ENCODE results near the gene KCNIP3.
"Not testable (repeated sequence)": the region's sequence is repeated elsewhere in the genome, so short reads cannot be mapped to it uniquely, and the experiment has no call there.

KCNIP3 gene

DNA sequence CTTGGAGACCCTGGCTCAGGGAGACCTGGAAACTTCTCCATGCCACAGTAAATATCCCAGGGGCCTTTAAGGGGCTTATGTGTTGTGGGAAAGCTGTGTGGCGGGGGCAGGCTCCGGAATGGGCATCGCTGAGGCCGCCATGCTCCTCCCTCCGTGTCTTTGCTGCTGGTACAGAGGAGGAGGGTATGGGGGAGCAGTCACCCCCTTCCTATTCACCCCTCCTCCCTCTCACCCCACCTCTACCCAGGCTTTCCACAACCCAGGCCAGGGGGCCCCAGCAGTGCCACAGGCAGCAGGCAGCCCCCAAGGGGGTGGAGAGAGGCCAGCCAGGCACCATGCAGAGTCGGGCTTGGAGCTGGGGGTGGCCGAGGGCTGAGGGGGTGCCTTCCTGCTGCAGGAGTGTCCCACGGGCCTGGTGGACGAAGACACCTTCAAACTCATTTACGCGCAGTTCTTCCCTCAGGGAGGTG is 77.3 kb downstream of the KCNIP3 start:
- no peak for DNase-seq

DNA sequence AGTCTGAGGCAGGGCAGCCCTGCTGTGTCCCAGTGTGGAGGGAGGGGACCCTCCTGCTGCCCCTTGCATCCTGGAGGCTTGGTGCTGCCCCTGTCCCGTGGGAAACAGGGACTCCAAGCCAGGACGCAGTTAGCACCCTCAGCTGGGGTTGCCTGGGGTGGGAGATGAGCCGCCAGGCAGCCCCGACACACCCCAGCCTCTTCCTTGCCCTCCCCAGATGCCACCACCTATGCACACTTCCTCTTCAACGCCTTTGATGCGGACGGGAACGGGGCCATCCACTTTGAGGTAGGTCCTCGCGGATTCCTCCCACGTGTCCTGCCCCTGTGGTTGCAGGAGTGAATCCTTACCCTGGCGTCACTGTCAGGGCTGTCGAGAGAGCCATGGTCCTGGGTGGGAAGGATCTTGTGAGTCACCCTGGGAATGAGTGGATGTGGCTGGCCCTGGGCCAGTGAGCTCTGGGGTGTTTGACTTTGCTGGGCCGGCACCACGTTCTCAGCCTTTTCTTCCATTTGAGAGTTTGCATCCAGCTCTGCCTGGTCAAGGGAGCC is 77.8 kb downstream of the KCNIP3 start:
- DNase-seq, result no peak

DNA sequence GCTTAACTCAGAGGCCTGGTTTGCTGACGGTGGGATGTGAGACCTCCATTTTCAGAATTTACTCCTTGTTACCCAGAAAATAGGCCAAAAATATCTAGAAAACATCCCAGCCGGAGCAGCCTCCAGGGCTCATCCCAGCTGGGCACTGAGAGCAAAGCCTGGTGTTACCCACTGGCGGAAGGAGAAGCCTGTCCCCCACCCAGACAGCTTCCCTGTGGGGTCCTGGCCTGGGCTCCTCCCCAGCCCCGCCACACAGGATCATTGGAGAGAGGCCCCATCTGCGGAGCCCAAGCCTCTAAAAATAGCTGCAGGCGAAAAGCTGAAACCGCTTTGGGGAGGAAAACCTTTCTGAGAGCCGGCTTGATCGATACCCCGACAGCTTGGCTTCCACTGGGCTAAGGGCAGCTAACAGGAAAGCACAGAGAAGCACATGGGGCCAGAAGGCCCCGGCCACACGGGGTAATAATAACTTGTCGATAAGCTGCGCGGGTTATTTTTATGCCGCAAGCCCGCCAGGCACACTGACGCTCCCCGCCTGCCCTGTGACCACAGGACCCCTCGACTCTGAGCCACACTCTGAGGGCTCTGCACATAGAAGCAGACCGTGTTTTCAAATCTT is 78.5 kb downstream of the KCNIP3 start:
- no peak for DNase-seq

DNA sequence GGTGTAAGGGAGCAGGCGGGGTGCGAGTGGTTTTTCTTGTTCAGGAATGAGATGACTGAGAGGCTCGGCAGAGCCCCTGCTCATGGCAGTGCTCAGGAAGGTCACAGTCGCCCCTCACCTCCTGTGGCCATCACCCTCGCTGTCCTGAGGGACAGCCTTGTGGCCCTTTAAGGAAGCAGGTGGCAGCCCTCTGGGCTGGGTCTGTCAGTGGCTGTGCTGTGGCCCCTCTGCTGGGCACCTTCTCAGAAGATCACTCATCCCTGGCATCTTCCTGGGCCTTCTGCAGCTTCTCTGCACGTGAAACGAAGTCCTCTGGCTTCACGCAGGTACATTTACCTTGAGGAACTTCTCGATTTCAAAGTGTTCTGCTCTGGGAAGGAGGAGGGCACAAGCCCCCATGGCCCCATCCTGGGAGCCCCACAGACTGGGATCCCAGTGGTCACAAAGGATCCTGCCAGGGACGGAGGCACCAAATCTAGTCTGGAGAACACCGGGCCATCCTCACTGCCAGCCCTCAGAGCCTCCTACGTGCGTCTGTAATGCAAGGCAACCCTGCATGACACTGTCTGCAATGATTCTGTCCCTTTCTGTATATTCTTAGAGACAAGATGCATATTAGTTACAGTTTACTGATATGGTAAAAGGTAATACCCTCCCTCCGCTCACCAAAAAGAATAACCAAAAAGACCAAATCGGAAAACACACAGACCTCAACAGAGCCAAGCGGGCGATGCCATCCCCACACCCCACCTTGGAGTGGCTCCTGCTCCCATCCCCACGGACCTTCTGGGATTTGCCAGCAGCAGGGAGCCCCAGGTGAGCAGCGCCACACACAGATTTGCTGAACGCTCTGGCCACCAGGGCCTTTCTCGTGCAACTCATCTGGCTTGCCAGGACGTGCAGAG is 79.4 kb downstream of the KCNIP3 start:
- DNase-seq, result no peak

DNA sequence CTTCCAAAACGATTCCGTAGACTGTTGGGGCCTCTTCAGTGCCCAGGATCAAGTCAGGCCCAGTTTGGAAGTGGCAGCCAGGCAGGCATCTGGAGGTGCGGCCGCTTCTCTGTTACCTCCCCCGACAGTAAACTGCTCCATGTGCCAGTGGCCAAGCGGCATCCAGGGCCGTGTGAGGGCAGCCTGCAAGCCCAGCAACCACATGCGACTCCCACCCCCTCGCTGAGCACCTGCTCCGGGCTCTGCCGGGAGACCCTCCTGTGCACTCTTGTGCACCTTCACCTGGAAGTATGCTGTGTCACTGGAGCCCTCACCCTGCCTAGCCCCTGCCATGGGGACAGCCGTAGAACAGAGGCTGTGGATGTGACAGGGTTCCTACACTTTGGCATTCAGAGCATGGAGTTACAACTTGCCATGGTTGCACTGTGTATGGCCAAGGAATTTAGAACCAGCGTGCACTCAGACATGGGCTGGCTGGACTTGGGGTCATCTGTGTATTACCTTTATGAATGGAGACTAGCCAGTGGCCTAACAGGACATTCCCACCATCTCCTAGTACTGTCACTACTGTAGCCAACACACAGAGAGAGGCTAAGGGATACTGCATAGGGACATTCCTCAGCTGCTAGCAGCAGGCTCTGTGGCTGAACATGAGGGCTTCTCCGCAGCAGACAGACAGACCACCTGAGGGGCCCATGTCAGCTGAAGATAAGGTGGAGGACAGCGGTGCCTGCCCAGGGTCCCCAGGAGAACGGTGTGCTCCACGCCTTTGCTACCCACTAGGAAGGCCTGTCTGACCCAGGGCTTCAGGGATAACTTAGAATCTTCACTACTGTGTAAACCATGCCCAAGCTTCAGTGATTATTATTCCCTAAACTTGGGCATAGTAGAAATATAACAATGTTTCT is 80.3 kb downstream of the KCNIP3 start:
- no peak for DNase-seq

DNA sequence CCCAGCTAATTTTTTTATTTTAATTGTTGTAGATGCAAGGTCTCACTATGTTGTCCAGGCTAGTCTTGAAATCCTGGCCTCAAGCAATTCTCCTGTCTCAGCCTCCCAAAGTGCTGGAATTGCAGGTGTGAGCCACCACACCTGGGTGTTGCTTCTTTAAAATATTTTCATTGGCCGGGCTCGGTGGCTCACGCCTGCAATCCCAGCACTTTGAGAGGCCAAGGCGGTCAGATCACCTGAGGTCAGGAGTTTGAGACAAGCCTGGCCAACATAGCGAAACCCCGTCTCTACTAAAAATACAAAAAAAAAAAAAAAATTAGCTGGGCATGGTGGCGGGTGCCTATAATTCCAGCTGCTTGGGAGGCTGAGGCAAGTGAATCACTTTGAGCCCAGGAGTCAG is 81.1 kb downstream of the KCNIP3 start:
- DNase-seq, result not testable (repeated sequence)

DNA sequence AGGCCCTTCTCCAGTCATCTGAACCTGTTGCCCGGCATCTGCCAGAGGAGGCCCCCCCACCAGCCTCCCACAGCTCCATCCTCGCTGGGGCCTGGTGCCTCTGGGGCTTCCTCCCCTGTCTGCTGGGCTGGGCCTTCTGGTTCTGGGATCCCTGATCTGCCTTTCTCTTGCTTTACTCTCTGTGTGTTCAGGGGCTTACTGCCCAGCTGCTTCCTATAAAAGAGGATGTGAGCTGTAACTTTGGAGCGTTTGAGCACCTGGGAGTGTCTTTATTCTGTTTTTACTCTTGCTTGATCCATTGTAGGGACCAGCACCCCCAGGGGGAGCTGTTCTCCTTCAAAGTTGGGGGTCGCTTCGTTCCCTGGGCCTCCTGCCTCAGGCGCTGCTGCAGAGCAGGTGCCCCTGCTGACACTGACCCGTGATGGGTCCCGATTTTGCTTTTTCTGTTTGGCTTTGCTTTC is 82.3 kb downstream of the KCNIP3 start:
- DNase-seq, result no peak

DNA sequence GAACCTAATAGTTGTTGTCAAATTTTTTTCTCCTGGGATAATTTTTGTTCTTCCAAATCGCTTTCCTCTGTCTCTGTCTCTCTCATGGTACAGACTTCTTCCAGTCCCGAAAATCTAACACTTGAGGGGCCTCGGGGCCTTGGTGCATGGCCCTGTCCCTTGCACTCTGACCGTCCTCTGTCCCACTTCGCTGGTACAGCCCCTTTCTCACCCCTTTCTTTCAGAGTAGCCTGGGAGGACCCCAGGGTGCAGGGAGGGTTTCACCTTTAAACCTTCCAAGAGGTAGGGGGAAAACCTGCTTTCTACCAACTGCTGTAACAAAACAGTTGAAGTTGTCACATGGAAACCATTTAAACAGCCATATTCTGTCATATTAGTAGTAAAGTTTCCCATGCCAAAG is 83.1 kb downstream of the KCNIP3 start:
- DNase-seq, result no peak

DNA sequence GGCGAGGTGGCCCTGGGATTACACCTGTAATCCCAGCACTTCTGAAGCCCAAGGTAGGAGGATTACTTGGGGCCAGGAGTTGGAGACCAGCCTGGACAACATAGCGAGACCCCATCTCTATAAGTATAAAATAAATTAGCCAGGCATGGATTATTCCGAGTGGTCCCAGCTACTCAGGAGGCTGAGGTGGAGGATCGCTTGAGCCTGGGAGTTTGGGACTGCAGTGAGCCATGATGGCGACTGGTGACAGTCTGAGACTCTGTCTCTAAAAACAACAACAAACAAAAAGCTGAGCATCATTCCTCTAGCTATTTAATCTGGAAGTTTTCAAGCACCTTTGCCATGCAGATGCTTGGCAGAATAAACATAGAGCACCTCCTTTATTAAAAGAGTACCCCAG is 83.6 kb downstream of the KCNIP3 start:
- no peak for DNase-seq

DNA sequence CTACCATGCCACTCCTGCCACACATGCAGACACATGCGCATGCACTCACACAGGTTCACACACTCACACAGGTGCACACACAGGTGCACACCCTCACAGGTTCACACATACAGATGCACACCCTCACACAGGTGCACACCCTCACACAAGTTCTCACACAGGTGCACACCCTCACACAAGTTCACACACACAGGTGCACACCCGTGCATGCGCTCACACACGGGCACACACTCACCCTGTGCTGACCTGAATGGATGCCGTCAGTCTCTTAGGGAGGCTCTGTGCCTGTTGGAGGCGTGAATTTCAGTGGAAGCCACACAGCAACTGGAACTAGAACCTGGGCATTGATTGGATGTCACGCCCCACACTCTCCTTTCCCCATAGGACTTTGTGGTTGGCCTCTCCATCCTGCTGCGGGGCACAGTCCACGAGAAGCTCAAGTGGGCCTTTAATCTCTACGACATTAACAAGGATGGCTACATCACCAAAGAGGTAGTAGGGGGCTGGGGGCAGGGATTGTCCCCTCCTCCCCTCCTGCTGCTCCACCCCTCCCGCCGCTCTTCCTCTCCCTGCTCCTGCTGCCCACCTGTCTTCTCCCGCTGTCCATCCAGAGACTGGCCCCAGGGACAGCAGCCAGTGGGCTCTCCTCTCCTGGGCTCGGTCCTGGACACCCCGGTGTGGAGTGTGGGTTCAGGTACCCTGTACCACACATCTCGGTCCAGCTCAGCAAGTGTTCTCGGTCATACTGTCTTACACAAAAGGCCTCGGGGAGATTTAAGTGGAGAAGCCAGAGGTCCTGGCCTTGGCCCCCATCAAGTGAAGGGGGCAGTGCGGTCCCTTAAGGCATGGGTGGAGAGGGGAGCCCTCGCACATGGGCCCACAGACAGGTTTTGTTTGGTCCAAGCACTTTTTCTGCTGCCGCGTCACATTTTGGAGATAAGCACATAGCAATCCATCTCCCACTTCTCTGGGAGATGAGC is 84.4 kb downstream of the KCNIP3 start:
- no peak for DNase-seq

DNA sequence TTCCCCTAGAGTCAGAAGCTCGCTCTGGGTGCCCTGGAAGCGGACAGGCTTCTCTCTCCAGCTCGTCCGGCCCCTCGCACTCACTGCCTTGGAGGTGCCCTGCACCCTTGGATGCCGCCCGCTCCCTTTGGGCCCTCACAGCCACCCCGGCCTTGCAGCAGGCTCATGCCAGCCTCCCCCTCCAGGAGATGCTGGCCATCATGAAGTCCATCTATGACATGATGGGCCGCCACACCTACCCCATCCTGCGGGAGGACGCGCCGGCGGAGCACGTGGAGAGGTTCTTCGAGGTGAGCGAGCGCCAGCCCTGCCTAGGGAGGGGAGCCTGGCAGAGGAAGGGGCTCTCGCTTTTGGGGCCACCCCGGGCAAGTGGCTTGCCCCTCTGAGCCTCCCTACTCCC is 85.0 kb downstream of the KCNIP3 start:
- no peak for DNase-seq

DNA sequence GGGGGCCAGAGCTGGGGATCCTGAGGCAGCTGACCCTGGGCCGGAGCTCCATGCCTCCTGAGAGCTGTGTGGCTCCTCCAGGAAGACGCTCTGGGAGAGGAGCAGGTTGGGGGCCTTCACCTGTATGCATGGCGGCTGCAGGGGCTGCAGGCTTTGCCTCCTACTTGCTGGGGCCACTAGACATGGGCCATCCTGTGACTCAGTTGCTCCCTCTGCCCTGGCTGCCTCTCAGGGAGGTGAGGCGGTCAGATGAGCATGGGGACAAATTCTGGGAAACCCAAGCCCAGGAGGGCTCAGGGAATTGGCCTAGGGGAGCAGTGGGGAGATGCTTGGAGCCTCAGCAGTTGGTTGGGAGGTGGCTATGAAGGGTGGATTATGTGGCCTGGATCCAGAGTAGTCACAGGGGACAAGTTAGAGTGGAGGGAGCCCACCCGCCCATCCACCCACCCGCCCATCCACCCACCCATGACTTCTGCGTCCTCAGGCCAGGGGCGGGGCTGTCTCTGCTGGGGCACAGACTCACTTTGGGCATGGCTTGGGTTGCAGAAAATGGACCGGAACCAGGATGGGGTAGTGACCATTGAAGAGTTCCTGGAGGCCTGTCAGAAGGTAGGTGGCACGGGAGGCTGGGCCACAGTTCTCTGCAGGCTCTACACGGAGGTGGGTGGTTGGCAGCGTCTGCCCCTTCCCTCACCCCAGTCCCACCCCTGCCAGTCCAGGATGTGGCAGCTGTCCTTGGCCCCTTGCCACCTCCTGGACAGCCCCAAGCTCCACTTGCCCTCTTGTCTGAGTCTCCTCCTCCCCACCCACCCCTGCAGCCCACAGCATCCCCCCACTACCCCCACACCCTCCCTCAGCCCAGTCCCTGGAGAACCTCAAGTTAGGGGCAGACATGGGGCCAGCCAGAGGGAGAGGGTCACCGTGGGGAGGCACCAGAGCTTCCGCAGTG is 85.8 kb downstream of the KCNIP3 start:
- DNase-seq, result no peak

DNA sequence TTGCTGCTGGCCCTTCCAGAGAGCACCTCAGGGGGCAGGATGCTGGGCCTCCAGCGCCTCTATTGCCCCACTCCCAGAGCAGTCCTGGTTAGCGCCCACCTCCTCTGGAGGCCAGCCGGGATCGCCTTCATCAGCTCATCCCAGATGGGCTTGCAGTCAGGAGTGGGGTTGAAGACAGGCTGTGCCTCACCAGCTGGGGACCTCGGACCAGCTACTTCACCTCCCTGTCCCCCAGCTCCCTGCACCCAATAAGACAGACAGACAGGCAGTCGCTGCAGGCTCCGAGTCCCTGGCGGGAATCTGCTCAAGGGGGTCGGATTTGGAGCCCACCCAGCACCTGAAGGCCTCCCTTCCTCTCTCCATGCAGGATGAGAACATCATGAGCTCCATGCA is 86.5 kb downstream of the KCNIP3 start:
- no peak for DNase-seq

DNA sequence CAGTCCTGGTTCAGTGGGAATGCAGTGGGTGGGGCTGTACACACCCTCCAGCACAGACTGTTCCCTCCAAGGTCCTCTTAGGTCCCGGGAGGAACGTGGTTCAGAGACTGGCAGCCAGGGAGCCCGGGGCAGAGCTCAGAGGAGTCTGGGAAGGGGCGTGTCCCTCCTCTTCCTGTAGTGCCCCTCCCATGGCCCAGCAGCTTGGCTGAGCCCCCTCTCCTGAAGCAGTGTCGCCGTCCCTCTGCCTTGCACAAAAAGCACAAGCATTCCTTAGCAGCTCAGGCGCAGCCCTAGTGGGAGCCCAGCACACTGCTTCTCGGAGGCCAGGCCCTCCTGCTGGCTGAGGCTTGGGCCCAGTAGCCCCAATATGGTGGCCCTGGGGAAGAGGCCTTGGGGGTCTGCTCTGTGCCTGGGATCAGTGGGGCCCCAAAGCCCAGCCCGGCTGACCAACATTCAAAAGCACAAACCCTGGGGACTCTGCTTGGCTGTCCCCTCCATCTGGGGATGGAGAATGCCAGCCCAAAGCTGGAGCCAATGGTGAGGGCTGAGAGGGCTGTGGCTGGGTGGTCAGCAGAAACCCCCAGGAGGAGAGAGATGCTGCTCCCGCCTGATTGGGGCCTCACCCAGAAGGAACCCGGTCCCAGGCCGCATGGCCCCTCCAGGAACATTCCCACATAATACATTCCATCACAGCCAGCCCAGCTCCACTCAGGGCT is 87.9 kb downstream of the KCNIP3 start:
- no peak for DNase-seq

DNA sequence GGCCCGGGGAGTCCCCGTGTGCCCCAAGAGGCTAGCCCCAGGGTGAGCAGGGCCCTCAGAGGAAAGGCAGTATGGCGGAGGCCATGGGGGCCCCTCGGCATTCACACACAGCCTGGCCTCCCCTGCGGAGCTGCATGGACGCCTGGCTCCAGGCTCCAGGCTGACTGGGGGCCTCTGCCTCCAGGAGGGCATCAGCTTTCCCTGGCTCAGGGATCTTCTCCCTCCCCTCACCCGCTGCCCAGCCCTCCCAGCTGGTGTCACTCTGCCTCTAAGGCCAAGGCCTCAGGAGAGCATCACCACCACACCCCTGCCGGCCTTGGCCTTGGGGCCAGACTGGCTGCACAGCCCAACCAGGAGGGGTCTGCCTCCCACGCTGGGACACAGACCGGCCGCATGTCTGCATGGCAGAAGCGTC is 88.4 kb downstream of the KCNIP3 start:
- DNase-seq, result no peak

DNA sequence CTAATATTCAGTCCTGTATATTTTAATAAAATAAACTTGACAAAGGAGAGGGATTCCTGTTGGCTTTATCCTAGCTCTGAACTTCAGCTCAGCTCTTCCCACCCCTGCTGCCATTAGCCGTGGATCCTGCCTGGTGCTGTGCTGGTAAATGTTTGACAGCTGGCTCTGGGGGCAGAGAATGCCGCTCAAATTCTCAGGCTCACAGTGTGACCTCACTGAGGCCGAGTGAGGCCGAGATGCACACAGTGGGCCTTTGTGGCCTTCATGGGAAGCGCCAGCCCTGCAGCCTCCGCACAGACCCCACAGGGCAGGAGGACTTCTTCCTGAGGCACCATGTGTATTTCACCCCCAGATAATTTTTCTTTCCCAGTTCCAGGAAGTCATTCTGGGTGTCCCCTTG is 88.9 kb downstream of the KCNIP3 start:
- no peak for DNase-seq

DNA sequence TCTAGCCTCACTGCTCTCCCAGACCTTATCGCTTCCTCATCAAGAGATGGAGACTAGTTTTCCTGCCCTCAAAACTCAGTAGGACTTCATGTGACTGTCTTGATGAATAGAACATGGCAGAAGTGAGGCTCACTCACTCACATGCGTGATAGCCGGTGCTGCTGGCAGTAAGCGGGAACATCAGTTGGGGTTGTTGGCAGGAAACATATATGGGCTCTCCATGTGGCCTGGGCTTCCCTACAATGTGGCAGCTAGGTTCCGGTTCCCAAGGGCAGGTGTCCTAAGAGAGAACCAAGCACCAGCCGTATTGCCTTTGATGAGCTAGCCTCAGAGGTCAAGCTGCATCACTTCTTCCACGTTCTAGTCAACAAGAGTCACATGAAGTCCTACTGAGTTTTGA is 90.2 kb downstream of the KCNIP3 start:
- DNase-seq, result no peak

DNA sequence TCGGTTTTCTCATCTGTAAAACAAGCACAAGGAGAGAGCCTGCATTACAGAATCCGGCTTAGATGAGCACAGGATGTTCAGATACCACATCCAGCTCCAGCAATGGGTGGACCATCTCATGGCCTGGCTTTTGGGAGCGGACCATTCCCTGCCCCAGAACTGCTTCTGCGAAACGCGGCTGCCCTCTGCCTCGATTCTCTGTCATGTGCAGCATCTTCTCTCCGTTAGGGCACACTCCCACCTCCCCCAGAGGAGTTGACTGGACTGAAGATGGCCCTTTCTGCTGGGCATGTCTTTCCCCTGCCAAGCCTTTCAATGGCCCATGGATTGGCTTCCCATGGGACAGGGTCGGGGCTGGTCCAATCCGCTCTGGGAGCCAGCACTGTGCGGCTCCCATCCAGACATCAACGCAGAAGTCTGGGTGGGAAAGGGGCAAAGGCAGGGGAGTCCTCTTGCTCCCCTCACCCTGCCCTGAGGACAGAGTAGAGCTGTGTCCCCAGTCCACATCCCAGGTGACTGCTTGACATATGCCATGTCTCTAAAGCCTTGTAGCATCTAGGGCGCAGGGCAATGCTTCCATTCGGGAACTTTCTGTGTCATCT is 91.0 kb downstream of the KCNIP3 start:
- no peak for DNase-seq

DNA sequence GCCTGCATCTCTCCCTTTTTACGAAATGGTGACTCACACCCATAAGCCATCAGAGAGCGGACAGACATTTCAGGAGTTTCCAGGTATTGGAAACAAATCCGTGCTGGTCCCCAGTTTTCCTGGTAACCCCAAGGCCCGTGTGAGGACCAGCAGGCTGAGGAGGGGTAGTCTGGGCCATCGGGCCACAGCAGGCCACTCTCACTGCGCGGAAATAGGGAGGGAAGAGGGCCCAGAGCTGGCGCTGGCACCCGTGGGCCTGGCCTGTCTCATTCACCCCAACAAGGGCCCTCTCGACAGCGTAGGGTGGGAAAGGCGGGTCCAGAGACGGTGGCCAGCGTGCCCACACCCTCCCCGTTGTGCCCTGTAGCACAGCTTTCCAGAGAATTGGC is 91.7 kb downstream of the KCNIP3 start:
- DNase-seq, result no peak
